ENCODE results near the gene RMDN2. TPM values are rescaled to one million over a fixed set of nuclear protein-coding genes. Genes with fewer than 3 reads are reported as not detected.
"Not testable (repeated sequence)": the region's sequence is repeated elsewhere in the genome, so short reads cannot be mapped to it uniquely, and the experiment has no call there.

Gene RMDN2
- total RNA-seq, 1 experiment from 2014 or later = 5.3 TPM

GRCh38 chr2:37997629-37998028 lies 72.5 kb downstream of the RMDN2 start:
- Histone ChIP-seq H3K9me2 (ENCODE audit: insufficient read depth) (no peaks in the 10 kb centered on the region), H3K4me1 (replicated peaks; ENCODE audit: insufficient read depth) (no peaks in the 10 kb centered on the region), H3K27me3 (ENCODE audit: insufficient read depth, low read depth) (no peaks in the 10 kb centered on the region), H3F3A (ENCODE audit: insufficient read depth, low read depth) (no peaks in the 10 kb centered on the region), H3K4me3 (no peak overlapping the region), H3K36me3 (ENCODE audit: low read depth) (no peaks in the 10 kb centered on the region), H3K79me2 (ENCODE audit: low read depth) (no peaks in the 10 kb centered on the region), H3K4me2 (no peak overlapping the region), H2AFZ (no peak overlapping the region), H4K20me1 (ENCODE audit: insufficient read depth) (no peaks in the 10 kb centered on the region), H3K9me3 (ENCODE audit: insufficient read depth, low read depth) (peaks cover 5% of the 10 kb centered on the region; the same call in 1 of the 2 replicates), H3K27ac (no peak overlapping the region)
- ChIA-PET CTCF (no interaction called here), POLR2A (ENCODE audit: unreplicated experiment) (interaction anchor here (0.7 kb wide), 1 partner anchor 14 kb away, joined by 5 read pairs; no protein-coding TSS in a partner anchor)
- intact Hi-C loops (cut with micrococcal nuclease; ENCODE audit: unreplicated experiment) = no loop called here
- no peak for DNase-seq
- TF ChIP-seq, protein P1, sequence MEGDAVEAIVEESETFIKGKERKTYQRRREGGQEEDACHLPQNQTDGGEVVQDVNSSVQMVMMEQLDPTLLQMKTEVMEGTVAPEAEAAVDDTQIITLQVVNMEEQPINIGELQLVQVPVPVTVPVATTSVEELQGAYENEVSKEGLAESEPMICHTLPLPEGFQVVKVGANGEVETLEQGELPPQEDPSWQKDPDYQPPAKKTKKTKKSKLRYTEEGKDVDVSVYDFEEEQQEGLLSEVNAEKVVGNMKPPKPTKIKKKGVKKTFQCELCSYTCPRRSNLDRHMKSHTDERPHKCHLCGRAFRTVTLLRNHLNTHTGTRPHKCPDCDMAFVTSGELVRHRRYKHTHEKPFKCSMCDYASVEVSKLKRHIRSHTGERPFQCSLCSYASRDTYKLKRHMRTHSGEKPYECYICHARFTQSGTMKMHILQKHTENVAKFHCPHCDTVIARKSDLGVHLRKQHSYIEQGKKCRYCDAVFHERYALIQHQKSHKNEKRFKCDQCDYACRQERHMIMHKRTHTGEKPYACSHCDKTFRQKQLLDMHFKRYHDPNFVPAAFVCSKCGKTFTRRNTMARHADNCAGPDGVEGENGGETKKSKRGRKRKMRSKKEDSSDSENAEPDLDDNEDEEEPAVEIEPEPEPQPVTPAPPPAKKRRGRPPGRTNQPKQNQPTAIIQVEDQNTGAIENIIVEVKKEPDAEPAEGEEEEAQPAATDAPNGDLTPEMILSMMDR (conservative IDR thresholded peaks at IDR 0.05) = no peak
- TF ChIP-seq EZH2 (IDR thresholded peaks at IDR 0.05; ENCODE audit: low read depth) = no peak
- BruUV-seq (replicated peaks) = no TSS peak

- Histone ChIP-seq H4K20me1 (ENCODE audit: insufficient read depth) (no peaks in the 10 kb centered on the region), H3K4me1 (replicated peaks; ENCODE audit: insufficient read depth) (no peaks in the 10 kb centered on the region), H2AFZ (no peak overlapping the region), H3K27me3 (ENCODE audit: insufficient read depth, low read depth) (no peaks in the 10 kb centered on the region), H3K27ac (no peak overlapping the region), H3F3A (ENCODE audit: insufficient read depth, low read depth) (no peaks in the 10 kb centered on the region), H3K9me2 (ENCODE audit: insufficient read depth) (no peaks in the 10 kb centered on the region), H3K79me2 (ENCODE audit: low read depth) (no peaks in the 10 kb centered on the region), H3K9me3 (ENCODE audit: insufficient read depth, low read depth) (peaks cover 5% of the 10 kb centered on the region; the same call in 1 of the 2 replicates), H3K4me2 (no peak overlapping the region), H3K36me3 (ENCODE audit: low read depth) (no peaks in the 10 kb centered on the region), H3K4me3 (no peak overlapping the region)
- no peak for DNase-seq
- intact Hi-C loops (cut with micrococcal nuclease; ENCODE audit: unreplicated experiment) = no loop called here
- BruUV-seq (replicated peaks) = no TSS peak
- CTCF ChIA-PET = no interaction called here
- POLR2A ChIA-PET (ENCODE audit: unreplicated experiment) = interaction anchor here (0.7 kb wide), 1 partner anchor 10 kb away, joined by 3 read pairs; no protein-coding TSS in a partner anchor
- TF ChIP-seq, protein P1 (conservative IDR thresholded peaks at IDR 0.05) = no peak
- no peak for TF ChIP-seq EZH2 (IDR thresholded peaks at IDR 0.05; ENCODE audit: low read depth)
Observed at GRCh38 chr2:38000485-38001222, 75.6 kb downstream of the RMDN2 start.

GRCh38 chr2:38010187-38010586 lies 85.1 kb downstream of the RMDN2 start:
- POLR2A ChIA-PET (ENCODE audit: unreplicated experiment); H3K27me3 ChIP-seq (ENCODE audit: insufficient read depth, low read depth); H3K9me3 ChIP-seq (ENCODE audit: insufficient read depth, low read depth); H3K79me2 ChIP-seq (ENCODE audit: low read depth); H3K36me3 ChIP-seq (ENCODE audit: low read depth); H4K20me1 ChIP-seq (ENCODE audit: insufficient read depth); CTCF ChIA-PET; H2AFZ ChIP-seq; H3K27ac ChIP-seq; BruUV-seq (replicated peaks); DNase-seq; H3K4me3 ChIP-seq; H3K9me2 ChIP-seq (ENCODE audit: insufficient read depth): not testable (repeated sequence)
- Histone ChIP-seq H3F3A (ENCODE audit: insufficient read depth, low read depth) (peaks cover 30% of the 10 kb centered on the region), H3K4me2 (peak overlapping the region; percentile 70; the same call in 1 of the 2 replicates), H3K4me1 (replicated peaks; ENCODE audit: insufficient read depth) (peaks cover 52% of the 10 kb centered on the region)
- intact Hi-C loops (cut with micrococcal nuclease; ENCODE audit: unreplicated experiment) = loop anchor here (5.0 kb wide), 1 partner anchor 62 kb away; no protein-coding TSS in a partner anchor
